NCI-H187 (cell line): ENCODE data around the gene PKN2.
A peak's percentile ranks its signal among the peaks of the same experiment; 100 is the strongest.
"Not testable (repeated sequence)": the region's sequence is repeated elsewhere in the genome, so short reads cannot be mapped to it uniquely, and the experiment has no call there.

ENCODE experiments used
- DNase-seq, 2 experiments: peaks; one replicate each; lab custom pipeline; 2025; lab: John Stamatoyannopoulos, UW

PKN2 gene

GRCh38 chr1:88680471-88680870 lies 3.6 kb upstream of the PKN2 start:
- no peak for DNase-seq

GRCh38 chr1:88680911-88681622 lies 3.0 kb upstream of the PKN2 start:
- DNase-seq = no peak

GRCh38 chr1:88684482-88685258 lies 597 bp downstream of the PKN2 start:
- DNase-seq = peak; percentile 28 to 41

GRCh38 chr1:88685259-88685620 lies 1.2 kb downstream of the PKN2 start:
- DNase-seq = no peak

GRCh38 chr1:88691540-88691939 lies 7.5 kb downstream of the PKN2 start:
- DNase-seq = no peak

GRCh38 chr1:88695781-88696180 lies 11.7 kb downstream of the PKN2 start:
- DNase-seq = no peak

GRCh38 chr1:88697503-88697902 lies 13.4 kb downstream of the PKN2 start:
- no peak for DNase-seq

- DNase-seq = no peak
These were observed 14.1 kb downstream of the PKN2 start for GRCh38 chr1:88698140-88698539.

GRCh38 chr1:88698764-88699163 lies 14.7 kb downstream of the PKN2 start:
- no peak for DNase-seq

- no peak for DNase-seq
These were observed 16.4 kb downstream of the PKN2 start for GRCh38 chr1:88700425-88701013.

GRCh38 chr1:88701275-88701674 lies 17.2 kb downstream of the PKN2 start:
- DNase-seq = no peak

- not testable (repeated sequence) for DNase-seq
These were observed 17.7 kb downstream of the PKN2 start for GRCh38 chr1:88701793-88702192.

GRCh38 chr1:88708011-88708410 lies 23.9 kb downstream of the PKN2 start:
- DNase-seq = no peak

GRCh38 chr1:88712907-88713306 lies 28.8 kb downstream of the PKN2 start:
- not testable (repeated sequence) for DNase-seq

- DNase-seq = not testable (repeated sequence)
These were observed 32.5 kb downstream of the PKN2 start for GRCh38 chr1:88716571-88716970.

- no peak for DNase-seq
These were observed 38.4 kb downstream of the PKN2 start for GRCh38 chr1:88722492-88722891.

GRCh38 chr1:88726697-88727096 lies 42.6 kb downstream of the PKN2 start:
- no peak for DNase-seq

GRCh38 chr1:88727205-88727604 lies 43.1 kb downstream of the PKN2 start:
- no peak for DNase-seq

- no peak for DNase-seq
These were observed 45.2 kb downstream of the PKN2 start for GRCh38 chr1:88729297-88729696.

GRCh38 chr1:88730132-88730675 lies 46.1 kb downstream of the PKN2 start:
- no peak for DNase-seq

GRCh38 chr1:88730995-88731394 lies 46.9 kb downstream of the PKN2 start:
- no peak for DNase-seq

GRCh38 chr1:88731475-88732269 lies 47.6 kb downstream of the PKN2 start:
- no peak for DNase-seq
